Femur (tissue), 1 donor: ENCODE data around the gene C5AR2.
"Not testable (repeated sequence)": the region's sequence is repeated elsewhere in the genome, so short reads cannot be mapped to it uniquely, and the experiment has no call there.

ENCODE experiments used
- DNase-seq: peaks from one replicate; pipeline ENCODE4 v3.0.0-alpha.2; 2017

Gene C5AR2

GRCh38 chr19:47323872-47324271, 8.1 kb upstream of the C5AR2 start:
- no peak for DNase-seq

GRCh38 chr19:47324502-47324901, 7.5 kb upstream of the C5AR2 start:
- DNase-seq = peak; percentile 49

- DNase-seq = no peak
Observed at GRCh38 chr19:47330466-47330869, 1.5 kb upstream of the C5AR2 start.

GRCh38 chr19:47331490-47331889, 485 bp upstream of the C5AR2 start:
- no peak for DNase-seq

GRCh38 chr19:47336765-47337718, 5.1 kb downstream of the C5AR2 start:
- DNase-seq = peak; percentile 66

GRCh38 chr19:47339196-47339880, 7.4 kb downstream of the C5AR2 start:
- DNase-seq = no peak

GRCh38 chr19:47340477-47341208, 8.7 kb downstream of the C5AR2 start:
- no peak for DNase-seq

- DNase-seq = no peak
Observed at GRCh38 chr19:47341734-47342133, 9.8 kb downstream of the C5AR2 start.

- no peak for DNase-seq
Observed at GRCh38 chr19:47343194-47343802, 11.3 kb downstream of the C5AR2 start.

- no peak for DNase-seq
Observed at GRCh38 chr19:47344425-47344824, 12.4 kb downstream of the C5AR2 start.

GRCh38 chr19:47346024-47346423, 14.0 kb downstream of the C5AR2 start:
- not testable (repeated sequence) for DNase-seq

GRCh38 chr19:47348819-47349795, 17.1 kb downstream of the C5AR2 start, which contains the start of gene DHX34:
Gene DHX34, plus strand, starts transcription at chr19:47349315. Its CDS starts 3,716 bp downstream, at chr19:47353031.
- DNase-seq = peak; percentile 99

- no peak for DNase-seq
Observed at GRCh38 chr19:47350630-47351029, 18.7 kb downstream of the C5AR2 start.

- DNase-seq = no peak
Observed at GRCh38 chr19:47351548-47351947, 19.6 kb downstream of the C5AR2 start.

GRCh38 chr19:47352095-47352494, 20.1 kb downstream of the C5AR2 start:
- no peak for DNase-seq

- no peak for DNase-seq
Observed at GRCh38 chr19:47353307-47353712, 21.3 kb downstream of the C5AR2 start.

GRCh38 chr19:47356900-47357299, 24.9 kb downstream of the C5AR2 start:
- no peak for DNase-seq

- no peak for DNase-seq
Observed at GRCh38 chr19:47357788-47358680, 26.1 kb downstream of the C5AR2 start.

GRCh38 chr19:47358936-47359335, 27.0 kb downstream of the C5AR2 start:
- DNase-seq = no peak

- no peak for DNase-seq
Observed at GRCh38 chr19:47362321-47362720, 30.3 kb downstream of the C5AR2 start.
